Stimulated activated naive CD4-positive, alpha-beta T cell treated with Interleukin-2 at 50 U/mL for 16 hours (primary cell): ENCODE results near the gene SPDYE8.
"Not testable (repeated sequence)": the region's sequence is repeated elsewhere in the genome, so short reads cannot be mapped to it uniquely, and the experiment has no call there.

Experiments
- DNase-seq: peaks from one replicate; lab custom pipeline; 2025; lab: John Stamatoyannopoulos, UW

The SPDYE8 gene

DNA sequence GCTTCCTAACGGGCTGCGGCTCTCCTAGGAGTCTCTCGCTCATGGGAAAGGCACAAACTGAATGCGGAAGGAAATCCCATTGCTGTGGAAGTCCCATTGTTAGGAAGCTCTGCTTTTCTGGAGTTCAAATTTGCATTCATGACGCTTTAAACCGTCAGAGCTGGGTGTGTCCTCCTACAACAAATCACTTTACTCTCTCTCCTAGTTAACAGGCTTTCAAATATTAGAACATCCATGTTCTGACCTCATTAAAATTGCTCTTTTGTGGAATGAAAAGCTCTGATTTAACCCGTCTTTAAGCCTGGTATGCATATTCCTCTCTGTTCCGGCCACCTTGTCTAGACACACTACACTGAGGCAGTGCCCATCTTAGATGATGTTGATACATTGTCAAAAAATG lies at the start of gene SPDYE8:
Gene SPDYE8, minus strand, starts transcription at position 101 of the 400 bp plus-strand sequence. CDS start 1,800 bp downstream, outside the sequence.
- DNase-seq: not testable (repeated sequence)

DNA sequence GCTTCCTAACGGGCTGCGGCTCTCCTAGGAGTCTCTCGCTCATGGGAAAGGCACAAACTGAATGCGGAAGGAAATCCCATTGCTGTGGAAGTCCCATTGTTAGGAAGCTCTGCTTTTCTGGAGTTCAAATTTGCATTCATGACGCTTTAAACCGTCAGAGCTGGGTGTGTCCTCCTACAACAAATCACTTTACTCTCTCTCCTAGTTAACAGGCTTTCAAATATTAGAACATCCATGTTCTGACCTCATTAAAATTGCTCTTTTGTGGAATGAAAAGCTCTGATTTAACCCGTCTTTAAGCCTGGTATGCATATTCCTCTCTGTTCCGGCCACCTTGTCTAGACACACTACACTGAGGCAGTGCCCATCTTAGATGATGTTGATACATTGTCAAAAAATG lies 28.2 kb upstream of the SPDYE8 start, which contains the start of gene SPDYE11:
Gene SPDYE11, minus strand, starts transcription at position 101 of the 400 bp plus-strand sequence. CDS start 1,800 bp downstream, outside the sequence.
- not testable (repeated sequence) for DNase-seq

GRCh38 chr7:73006491-73006890 lies 23.1 kb downstream of the SPDYE8 start:
- not testable (repeated sequence) for DNase-seq

DNA sequence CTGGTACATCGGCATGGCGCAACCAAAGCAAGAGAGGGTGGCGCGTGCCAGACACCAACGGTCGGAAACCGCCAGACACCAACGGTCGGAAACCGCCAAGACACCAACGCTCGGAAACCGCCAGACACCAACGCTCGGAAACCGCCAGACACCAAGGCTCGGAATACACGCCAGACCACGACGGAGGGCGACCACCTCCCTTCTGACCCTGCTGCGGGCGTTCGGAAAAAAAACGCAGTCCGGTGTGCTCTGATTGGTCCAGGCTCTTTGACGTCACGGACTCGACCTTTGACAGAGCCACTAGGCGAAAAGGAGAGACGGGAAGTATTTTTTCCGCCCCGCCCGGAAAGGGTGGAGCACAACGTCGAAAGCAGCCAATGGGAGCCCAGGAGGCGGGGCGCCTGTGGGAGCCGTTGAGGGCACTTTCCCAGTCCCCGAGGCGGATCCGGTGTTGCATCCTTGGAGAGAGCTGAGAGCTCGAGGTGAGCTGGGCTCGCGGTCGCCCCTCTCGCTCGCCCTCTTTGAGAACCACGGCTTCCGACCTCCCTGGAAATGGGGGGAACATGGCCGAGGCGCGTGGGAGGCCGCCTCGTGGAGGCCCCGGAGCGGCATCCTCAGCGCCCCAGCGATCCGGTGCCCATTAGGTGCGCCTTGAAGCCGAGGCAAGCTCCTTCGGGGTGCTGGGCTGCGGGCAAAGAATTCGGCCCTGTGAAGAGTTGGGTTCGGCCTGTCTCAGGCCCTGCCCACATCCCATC lies 23.7 kb downstream of the SPDYE8 start:
- DNase-seq: not testable (repeated sequence)

GRCh38 chr7:73005356-73005692 lies 24.2 kb downstream of the SPDYE8 start:
- DNase-seq: not testable (repeated sequence)

GRCh38 chr7:72997887-72998468 lies 31.6 kb downstream of the SPDYE8 start:
- DNase-seq: not testable (repeated sequence)

- DNase-seq: not testable (repeated sequence)
Measured at GRCh38 chr7:72997447-72997846, 32.1 kb downstream of the SPDYE8 start.

DNA sequence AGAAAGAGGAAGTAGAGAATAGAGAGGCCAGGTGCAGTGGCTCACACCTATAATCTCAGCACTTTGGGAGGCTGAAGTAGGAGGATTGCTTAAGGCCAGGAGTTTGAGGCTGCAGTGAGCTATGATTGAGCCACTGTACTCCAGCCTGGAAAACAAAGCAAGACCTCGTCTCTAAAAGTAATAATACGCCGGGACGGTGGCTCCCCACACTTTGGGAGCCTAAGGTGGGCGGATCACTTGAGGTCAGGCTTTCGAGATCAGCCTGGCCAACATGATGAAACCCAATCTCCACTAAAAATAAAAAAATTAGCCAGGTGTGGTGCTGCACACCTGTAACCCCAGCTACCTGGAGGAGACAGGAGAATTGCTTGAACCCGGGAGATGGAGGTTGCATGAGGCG lies 34.1 kb downstream of the SPDYE8 start:
- not testable (repeated sequence) for DNase-seq

- not testable (repeated sequence) for DNase-seq
Measured at GRCh38 chr7:72990146-72990913, 39.2 kb downstream of the SPDYE8 start.

DNA sequence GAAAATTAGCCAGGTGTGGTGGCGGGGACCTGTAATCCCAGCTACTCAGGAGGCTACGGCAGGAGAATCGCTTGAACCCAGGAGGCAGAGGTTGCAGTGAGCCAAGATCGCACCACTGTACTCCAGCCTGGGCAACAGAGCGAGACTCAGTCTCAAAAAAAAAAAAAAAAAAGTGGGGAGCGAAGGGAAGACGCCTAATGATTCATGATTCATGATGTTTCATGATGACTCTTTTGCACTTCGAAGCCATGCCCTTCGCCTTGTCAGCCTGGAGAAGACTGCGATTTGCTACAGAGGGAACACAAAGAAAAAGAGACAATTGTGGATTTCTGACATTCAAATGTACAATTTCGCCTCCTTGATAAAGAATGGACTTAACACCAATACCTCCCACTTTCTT lies 47.5 kb downstream of the SPDYE8 start:
- not testable (repeated sequence) for DNase-seq

DNA sequence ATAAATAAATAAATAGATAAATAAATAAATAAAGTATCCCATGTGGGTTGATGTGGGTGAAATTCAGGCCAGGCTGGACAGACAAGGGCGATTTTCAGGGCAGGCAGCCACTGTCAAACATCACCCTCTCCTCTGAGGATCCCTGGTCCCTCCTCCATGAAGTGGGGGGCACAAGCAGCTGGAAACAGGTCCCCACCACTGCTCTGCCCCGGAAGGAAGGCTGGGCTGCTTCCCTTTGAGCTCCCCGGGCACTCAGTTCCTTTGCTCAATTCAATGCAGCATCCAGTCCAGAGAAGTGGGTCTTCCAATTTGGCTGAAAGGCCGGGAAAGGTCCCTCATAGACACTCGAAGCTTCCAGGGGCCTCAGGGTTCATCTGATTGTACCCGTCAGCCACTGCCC lies 49.2 kb downstream of the SPDYE8 start:
- DNase-seq: not testable (repeated sequence)

- DNase-seq: not testable (repeated sequence)
Measured at GRCh38 chr7:72976434-72976833, 53.1 kb downstream of the SPDYE8 start.

GRCh38 chr7:72975656-72976286 lies 53.8 kb downstream of the SPDYE8 start:
- not testable (repeated sequence) for DNase-seq

DNA sequence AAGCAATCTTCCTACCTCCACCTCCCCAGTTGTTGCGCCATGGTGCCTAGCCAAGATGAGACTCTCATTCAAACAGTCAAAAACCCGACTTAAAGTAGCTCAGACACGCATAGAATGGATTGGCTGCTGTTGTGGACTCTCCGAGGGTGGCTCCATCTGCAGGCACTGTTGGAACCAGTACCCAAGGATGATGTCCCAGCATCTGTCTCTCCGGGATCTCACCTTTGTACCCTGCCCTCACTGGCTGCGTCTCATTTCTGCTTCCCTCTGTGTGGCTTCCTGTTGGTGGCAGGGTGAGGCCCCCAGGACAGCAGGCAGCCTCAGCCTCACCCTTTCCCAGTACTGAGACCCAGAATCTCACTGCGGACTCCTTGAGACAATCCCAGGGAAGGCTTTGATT lies 54.8 kb downstream of the SPDYE8 start:
- DNase-seq: not testable (repeated sequence)

GRCh38 chr7:72971505-72971904 lies 58.1 kb downstream of the SPDYE8 start:
- DNase-seq: not testable (repeated sequence)
